Endothelial cell of umbilical vein (primary cell): ENCODE measurements around the gene EDAR. TPM values are rescaled to one million over a fixed set of nuclear protein-coding genes. Genes with fewer than 3 reads are reported as not detected.

Experiments used
- BruUV-seq: library from RNA; stranded (reverse); fragments of 400-500 nt; replicated peaks from 2 replicates; lab custom pipeline; 2021; lab: Mats Ljungman, UMichigan
- CTCF ChIA-PET: fragments of 300-600, 350-600 bp; sonication (Branson Sonifier 250); formaldehyde crosslinking; loops from one replicate; lab custom pipeline; 2021; ENCODE audit warnings: antibody characterized with exemption, inconsistent platforms; lab: Charles Lee
- POLR2A ChIA-PET: fragments of 300-600, 350-600 bp; sonication (Branson Sonifier 250); formaldehyde crosslinking; loops from one replicate; lab custom pipeline; 2021; ENCODE audit warnings: antibody characterized with exemption, inconsistent platforms; lab: Charles Lee
- DNase-seq: peaks from one replicate; pipeline ENCODE4 v3.0.0-alpha.2; 2011; ENCODE audit warnings: low read depth, low spot score
- FAIRE-seq: peaks from 2 replicates; lab custom pipeline; 2011; peaks lifted over from hg19 to GRCh38; lab: Jason Lieb, UNC
- H2AFZ ChIP-seq: 2 replicates; pipeline ENCODE4 v1.6.0; 2012; ENCODE audit warnings: low read depth, low read length, control low read depth, inconsistent platforms
- H3K27ac ChIP-seq: 2 replicates; pipeline ENCODE4 v1.5.1; 2011; ENCODE audit warnings: low read depth, mild to moderate bottlenecking, control low read depth, low read length, moderate library complexity; ENCODE audit not compliant: insufficient read depth
- H3K27me3 ChIP-seq, 2 experiments: 2 replicates each; pipeline versions ENCODE4 v1.6.0 to v1.6.1; 2011; ENCODE audit warnings: low read length in 2 of 2, mixed read lengths in 1 of 2; ENCODE audit not compliant: control insufficient read depth in 2 of 2, insufficient read depth in 2 of 2
- H3K36me3 ChIP-seq, 2 experiments: 2 replicates in 1 of 2; 3 replicates in 1 of 2; pipeline ENCODE4 v1.5.1; 2011; ENCODE audit warnings: low read length in 2 of 2, mild to moderate bottlenecking in 1 of 2, moderate library complexity in 1 of 2; ENCODE audit not compliant: control insufficient read depth in 2 of 2, insufficient read depth in 2 of 2; ENCODE audit errors: extremely low read depth in 1 of 2
- H3K4me1 ChIP-seq: 3 replicates; pipeline ENCODE4 v1.5.1; 2011; ENCODE audit warnings: mild to moderate bottlenecking, low read length; ENCODE audit not compliant: control insufficient read depth, insufficient read depth; ENCODE audit errors: extremely low read depth
- H3K4me2 ChIP-seq: 2 replicates; pipeline ENCODE4 v1.6.1; 2011; ENCODE audit warnings: low read length, control low read depth, mixed read lengths; ENCODE audit not compliant: insufficient read depth
- H3K4me3 ChIP-seq, 3 experiments: fragments of 200-600 bp in 1 of 3; sonication (generic), shearing (Covaris generic) in 1 of 3; replicated peaks in 1 of 3; 2 replicates each; pipeline ENCODE4 v1.5.1; 2011 to 2016; ENCODE audit warnings: control low read depth in 3 of 3, low read length in 3 of 3, mild to moderate bottlenecking in 2 of 3, inconsistent platforms in 1 of 3, low read depth in 1 of 3, moderate library complexity in 1 of 3; ENCODE audit not compliant: insufficient read depth in 1 of 3
- H3K79me2 ChIP-seq: 2 replicates; pipeline ENCODE4 v1.6.0; 2012; ENCODE audit warnings: low read length, inconsistent platforms; ENCODE audit not compliant: control insufficient read depth, insufficient read depth
- H3K9ac ChIP-seq: replicated peaks from 2 replicates; pipeline ENCODE3; 2011; ENCODE audit warnings: low read length, control low read depth; ENCODE audit not compliant: insufficient read depth; ENCODE audit errors: extremely low read depth
- H3K9me1 ChIP-seq: replicated peaks from 3 replicates; pipeline ENCODE4 v1.6.0; 2011; ENCODE audit warnings: mild to moderate bottlenecking, low read length; ENCODE audit not compliant: control insufficient read depth, insufficient read depth; ENCODE audit errors: extremely low read depth
- H3K9me3 ChIP-seq: replicated peaks from 2 replicates; pipeline ENCODE4 v1.5.1; 2012; ENCODE audit warnings: low read length, inconsistent platforms; ENCODE audit not compliant: control insufficient read depth, insufficient read depth
- H4K20me1 ChIP-seq: replicated peaks from 2 replicates; pipeline ENCODE3; 2011; ENCODE audit warnings: mild to moderate bottlenecking, low read length; ENCODE audit not compliant: control insufficient read depth, insufficient read depth; ENCODE audit errors: extremely low read depth
- EZH2 ChIP-seq: IDR thresholded peaks from 2 replicates; pipeline ENCODE4 v1.6.1; 2012; ENCODE audit warnings: borderline replicate concordance, low read depth, mild to moderate bottlenecking, moderate library complexity, low read length, inconsistent platforms; ENCODE audit not compliant: severe bottlenecking
- FOS ChIP-seq: IDR thresholded peaks from 2 replicates; pipeline ENCODE4 v1.6.1; 2011; ENCODE audit warnings: mild to moderate bottlenecking, low read length, moderate library complexity, borderline replicate concordance; ENCODE audit not compliant: insufficient read depth
- GATA2 ChIP-seq: IDR thresholded peaks from 2 replicates; pipeline ENCODE4 v1.7.0; 2011; ENCODE audit warnings: low read depth, mild to moderate bottlenecking, moderate library complexity, mixed read lengths, low read length; ENCODE audit not compliant: insufficient read length, insufficient read depth
- JUN ChIP-seq: IDR thresholded peaks from 2 replicates; pipeline ENCODE4 v1.6.1; 2011; ENCODE audit warnings: borderline replicate concordance, low read depth; ENCODE audit not compliant: insufficient read length, insufficient read depth
- MYC ChIP-seq: IDR thresholded peaks from one replicate; pipeline ENCODE4 v1.6.1; 2011; ENCODE audit warnings: mild to moderate bottlenecking, low read depth, low read length
- POLR2A ChIP-seq: IDR thresholded peaks from 2 replicates; pipeline ENCODE4 v1.6.1; 2012; ENCODE audit warnings: low read depth, mild to moderate bottlenecking, control low read depth, low read length
- POLR2AphosphoS5 ChIP-seq: IDR thresholded peaks from 2 replicates; pipeline ENCODE4 v1.6.1; 2012; ENCODE audit warnings: low read depth, mild to moderate bottlenecking, control low read depth, low read length, moderate library complexity; ENCODE audit not compliant: insufficient read depth
- dilution Hi-C: fragments of 300-500 bp; cut with MboI; formaldehyde crosslinking; loops from one replicate; pipeline ENCODE4 v1.15.0; 2019; ENCODE audit warnings: low sequenced_read_pairs; ENCODE audit not compliant: extremely low pct_ligation_motif_present
- intact Hi-C: fragments of 100-400 bp; cut with micrococcal nuclease; formaldehyde crosslinking; loops from one replicate; pipeline ENCODE4 v1.10.0; 2022
- polyA plus RNA-seq, 4 experiments: library from polyadenylated mRNA; depleted of rRNA in 3 of 4; stranded (reverse) in 3 of 4; unstranded in 1 of 4; fragments of >200 nt; gene quantifications; 2 replicates each; pipeline versions ENCODE4 v1.2.1 to v1.2.3, GENCODE V29; 2011 to 2012; ENCODE audit warnings: missing spikeins in 1 of 4
- total RNA-seq: library from RNA; stranded (reverse); gene quantifications from 2 replicates; pipeline ENCODE4 v1.2.3, GENCODE V29; 2021
- TF ChIP-seq, protein P1 (sequence below): IDR thresholded peaks from 2 replicates; pipeline ENCODE4 v1.6.1; 2011; ENCODE audit not compliant: insufficient read depth, insufficient read length
- TF ChIP-seq, protein P2 (sequence below), 2 donors: IDR thresholded peaks; 1 replicate in 1 of 2; 2 replicates in 1 of 2; pipeline ENCODE4 v1.5.1; 2011; ENCODE audit warnings: low read length in 2 of 2, mild to moderate bottlenecking in 2 of 2, moderate library complexity in 2 of 2, control low read depth in 1 of 2, inconsistent platforms in 1 of 2, low read depth in 1 of 2; ENCODE audit not compliant: insufficient read depth in 1 of 2; ENCODE audit errors: extremely low read depth in 1 of 2

The EDAR gene
- total and polyA plus RNA-seq, 2 donors (not counting 3 experiments of a cell fraction or from before 2014, with no cell fraction given) = not detected

- dilution Hi-C loops = no loop called here
- H3K27ac ChIP-seq = no peak overlapping the region
- CTCF ChIA-PET = interaction anchor here (0.7 kb wide), 1 partner anchor 21 kb away, joined by 3 read pairs; no protein-coding TSS in a partner anchor
- H3K4me1 ChIP-seq = no peaks in the 10 kb centered on the region
- POLR2A ChIA-PET = no interaction called here
- intact Hi-C loops = no loop called here
- FAIRE-seq (no peak), DNase-seq (no peak)
- H2AFZ ChIP-seq = no peak overlapping the region
- peaks cover 9 to 11% of the 10 kb centered on the region in 2 experiments for H3K27me3 ChIP-seq
- no peaks in the 10 kb centered on the region for H4K20me1 ChIP-seq
- H3K9ac ChIP-seq = no peak overlapping the region
- H3K9me3 ChIP-seq = no peaks in the 10 kb centered on the region
- H3K9me1 ChIP-seq = no peaks in the 10 kb centered on the region
- TF ChIP-seq, protein P1, sequence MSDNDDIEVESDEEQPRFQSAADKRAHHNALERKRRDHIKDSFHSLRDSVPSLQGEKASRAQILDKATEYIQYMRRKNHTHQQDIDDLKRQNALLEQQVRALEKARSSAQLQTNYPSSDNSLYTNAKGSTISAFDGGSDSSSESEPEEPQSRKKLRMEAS = no peak
- TF ChIP-seq, protein P2, sequence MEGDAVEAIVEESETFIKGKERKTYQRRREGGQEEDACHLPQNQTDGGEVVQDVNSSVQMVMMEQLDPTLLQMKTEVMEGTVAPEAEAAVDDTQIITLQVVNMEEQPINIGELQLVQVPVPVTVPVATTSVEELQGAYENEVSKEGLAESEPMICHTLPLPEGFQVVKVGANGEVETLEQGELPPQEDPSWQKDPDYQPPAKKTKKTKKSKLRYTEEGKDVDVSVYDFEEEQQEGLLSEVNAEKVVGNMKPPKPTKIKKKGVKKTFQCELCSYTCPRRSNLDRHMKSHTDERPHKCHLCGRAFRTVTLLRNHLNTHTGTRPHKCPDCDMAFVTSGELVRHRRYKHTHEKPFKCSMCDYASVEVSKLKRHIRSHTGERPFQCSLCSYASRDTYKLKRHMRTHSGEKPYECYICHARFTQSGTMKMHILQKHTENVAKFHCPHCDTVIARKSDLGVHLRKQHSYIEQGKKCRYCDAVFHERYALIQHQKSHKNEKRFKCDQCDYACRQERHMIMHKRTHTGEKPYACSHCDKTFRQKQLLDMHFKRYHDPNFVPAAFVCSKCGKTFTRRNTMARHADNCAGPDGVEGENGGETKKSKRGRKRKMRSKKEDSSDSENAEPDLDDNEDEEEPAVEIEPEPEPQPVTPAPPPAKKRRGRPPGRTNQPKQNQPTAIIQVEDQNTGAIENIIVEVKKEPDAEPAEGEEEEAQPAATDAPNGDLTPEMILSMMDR (IDR thresholded peaks at IDR 0.05; ENCODE audit: extremely low read depth in 1 of 2, insufficient read depth in 1 of 2, low read depth in 1 of 2, low read length in 2 of 2) = no peak
- TF ChIP-seq POLR2A (no peak), MYC (no peak), GATA2 (no peak), EZH2 (no peak), JUN (no peak), FOS (no peak), POLR2AphosphoS5 (no peak)
- BruUV-seq = no TSS peak
- H3K4me2 ChIP-seq = no peak overlapping the region
- no peaks in the 10 kb centered on the region for H3K36me3 ChIP-seq
- H3K4me3 ChIP-seq = no peak overlapping the region
- H3K79me2 ChIP-seq = no peaks in the 10 kb centered on the region
Measured at GRCh38 chr2:108958002-108958401, 31.0 kb downstream of the EDAR start.
